Neural cell (in vitro differentiated cells): ENCODE data around the gene NELFE. TPM values are rescaled to one million over a fixed set of nuclear protein-coding genes. Genes with fewer than 3 reads are reported as not detected.

Source experiments
- H2AFZ ChIP-seq: fragments of 200-600, 300-800 bp; sonication (generic), shearing (Covaris generic); 2 replicates; pipeline ENCODE4 v1.6.0; 2014; ENCODE audit warnings: low read depth, mild to moderate bottlenecking, antibody characterized with exemption, low read length, moderate library complexity
- H3F3A ChIP-seq: fragments of 200-600 bp; shearing (Covaris generic); 2 replicates; pipeline ENCODE4 v1.6.1; 2016; ENCODE audit warnings: mild to moderate bottlenecking, moderate library complexity, mixed read lengths, antibody characterized with exemption, low read length; ENCODE audit not compliant: insufficient read depth, poor library complexity, severe bottlenecking
- H3K27ac ChIP-seq: fragments of 200-600, 300-800 bp; sonication (generic), shearing (Covaris generic); 2 replicates; pipeline ENCODE4 v1.5.1; 2014; ENCODE audit warnings: mild to moderate bottlenecking, low read length, moderate library complexity
- H3K27me3 ChIP-seq: fragments of 300-800, 200-600 bp; sonication (generic), shearing (Covaris generic); 2 replicates; pipeline ENCODE4 v1.6.0; 2014; ENCODE audit warnings: mild to moderate bottlenecking, low read depth, low read length, moderate library complexity; ENCODE audit not compliant: insufficient read depth
- H3K36me3 ChIP-seq: fragments of 300-800, 200-600 bp; sonication (generic), shearing (Covaris generic); 2 replicates; pipeline ENCODE4 v1.5.1; 2014; ENCODE audit warnings: mild to moderate bottlenecking, antibody characterized with exemption, low read length, moderate library complexity; ENCODE audit not compliant: insufficient read depth
- H3K4me2 ChIP-seq: fragments of 300-800, 200-600 bp; sonication (generic), shearing (Covaris generic); 2 replicates; pipeline ENCODE4 v1.6.0; 2014; ENCODE audit warnings: mild to moderate bottlenecking, low read length
- H3K4me3 ChIP-seq: fragments of 300-800, 200-600 bp; sonication (generic), shearing (Covaris generic); 2 replicates; pipeline ENCODE4 v1.5.1; 2014; ENCODE audit warnings: mild to moderate bottlenecking, low read length, moderate library complexity
- H3K79me2 ChIP-seq: fragments of 200-600 bp; shearing (Covaris generic); replicated peaks from 2 replicates; pipeline ENCODE4 v1.6.0; 2014; ENCODE audit warnings: mild to moderate bottlenecking, low read length, moderate library complexity; ENCODE audit not compliant: insufficient read depth
- H3K9ac ChIP-seq: fragments of 300-800, 200-600 bp; sonication (generic), shearing (Covaris generic); 2 replicates; pipeline ENCODE4 v1.6.1; 2016; ENCODE audit warnings: mild to moderate bottlenecking, low read length, mixed read lengths
- H3K9me2 ChIP-seq: fragments of 200-600 bp; shearing (Covaris generic); 2 replicates; pipeline ENCODE4 v1.6.1; 2016; ENCODE audit warnings: mild to moderate bottlenecking, low read length, mixed read lengths; ENCODE audit not compliant: insufficient read depth
- H3K9me3 ChIP-seq: fragments of 200-600, 300-800 bp; sonication (generic), shearing (Covaris generic); 2 replicates; pipeline ENCODE4 v1.6.1; 2016; ENCODE audit warnings: mild to moderate bottlenecking, mixed run types, low read length, moderate library complexity, mixed read lengths
- H4K20me1 ChIP-seq: fragments of 200-600 bp; shearing (Covaris generic); 2 replicates; pipeline ENCODE4 v1.6.1; 2016; ENCODE audit warnings: mild to moderate bottlenecking, mixed run types; ENCODE audit not compliant: insufficient read depth
- EP300 ChIP-seq: fragments of 450-650 bp; conservative IDR thresholded peaks from 2 replicates; pipeline ENCODE4 v1.6.1; 2014; ENCODE audit warnings: antibody characterized with exemption, mild to moderate bottlenecking, moderate library complexity; ENCODE audit not compliant: poor library complexity, severe bottlenecking
- EZH2 ChIP-seq: fragments of 200-600, 300-800 bp; shearing (Covaris generic), sonication (generic); IDR thresholded peaks from 2 replicates; pipeline ENCODE4 v1.6.1; 2014; ENCODE audit warnings: antibody characterized with exemption, low read length, borderline replicate concordance, mild to moderate bottlenecking; ENCODE audit not compliant: insufficient read depth, poor library complexity, severe bottlenecking
- MXI1 ChIP-seq: fragments of 450-650 bp; conservative IDR thresholded peaks from 2 replicates; pipeline ENCODE4 v1.6.1; 2014; ENCODE audit warnings: antibody characterized with exemption, mild to moderate bottlenecking; ENCODE audit not compliant: poor library complexity, severe bottlenecking
- POLR2AphosphoS5 ChIP-seq: IDR thresholded peaks from 2 replicates; pipeline ENCODE4 v1.6.1; 2012
- RAD21 ChIP-seq: fragments of 450-650 bp; conservative IDR thresholded peaks from 2 replicates; pipeline ENCODE4 v1.6.1; 2014; ENCODE audit warnings: antibody characterized with exemption, mild to moderate bottlenecking, moderate library complexity
- REST ChIP-seq: IDR thresholded peaks from 2 replicates; pipeline ENCODE4 v1.6.1; 2012; ENCODE audit warnings: borderline replicate concordance
- SMC3 ChIP-seq: fragments of 450-650 bp; conservative IDR thresholded peaks from 2 replicates; pipeline ENCODE4 v1.6.1; 2014; ENCODE audit warnings: antibody characterized with exemption, mild to moderate bottlenecking, moderate library complexity; ENCODE audit not compliant: poor library complexity
- TAF1 ChIP-seq: IDR thresholded peaks from 2 replicates; pipeline ENCODE4 v1.6.1; 2012; ENCODE audit warnings: low read depth
- polyA plus RNA-seq: library from polyadenylated mRNA; depleted of rRNA; stranded (reverse); fragments of >200 nt; gene quantifications from 2 replicates; pipeline ENCODE4 v1.2.3, GENCODE V29; 2014
- TF ChIP-seq, protein P1 (sequence below): fragments of 450-650 bp; IDR thresholded peaks from 2 replicates; pipeline ENCODE4 v1.5.1; 2014; ENCODE audit warnings: antibody characterized with exemption, mild to moderate bottlenecking, moderate library complexity; ENCODE audit not compliant: poor library complexity, severe bottlenecking

NELFE gene
- polyA plus RNA-seq, 1 donor from 2014 or later: 103 TPM

- Histone ChIP-seq H3K27ac (no peak overlapping the region), H3K9ac (no peak overlapping the region), H3K4me2 (no peak overlapping the region), H3K36me3 (no peaks in the 10 kb centered on the region), H3K27me3 (no peaks in the 10 kb centered on the region), H3K79me2 (peaks cover 7% of the 10 kb centered on the region), H2AFZ (no peak overlapping the region), H3K4me3 (no peak overlapping the region), H4K20me1 (no peaks in the 10 kb centered on the region), H3K9me3 (no peaks in the 10 kb centered on the region), H3F3A (no peaks in the 10 kb centered on the region), H3K9me2 (no peaks in the 10 kb centered on the region)
- TF ChIP-seq MXI1 (no peak), EZH2 (no peak), EP300 (no peak), REST (no peak), SMC3 (no peak), TAF1 (no peak)
- TF ChIP-seq, protein P1, sequence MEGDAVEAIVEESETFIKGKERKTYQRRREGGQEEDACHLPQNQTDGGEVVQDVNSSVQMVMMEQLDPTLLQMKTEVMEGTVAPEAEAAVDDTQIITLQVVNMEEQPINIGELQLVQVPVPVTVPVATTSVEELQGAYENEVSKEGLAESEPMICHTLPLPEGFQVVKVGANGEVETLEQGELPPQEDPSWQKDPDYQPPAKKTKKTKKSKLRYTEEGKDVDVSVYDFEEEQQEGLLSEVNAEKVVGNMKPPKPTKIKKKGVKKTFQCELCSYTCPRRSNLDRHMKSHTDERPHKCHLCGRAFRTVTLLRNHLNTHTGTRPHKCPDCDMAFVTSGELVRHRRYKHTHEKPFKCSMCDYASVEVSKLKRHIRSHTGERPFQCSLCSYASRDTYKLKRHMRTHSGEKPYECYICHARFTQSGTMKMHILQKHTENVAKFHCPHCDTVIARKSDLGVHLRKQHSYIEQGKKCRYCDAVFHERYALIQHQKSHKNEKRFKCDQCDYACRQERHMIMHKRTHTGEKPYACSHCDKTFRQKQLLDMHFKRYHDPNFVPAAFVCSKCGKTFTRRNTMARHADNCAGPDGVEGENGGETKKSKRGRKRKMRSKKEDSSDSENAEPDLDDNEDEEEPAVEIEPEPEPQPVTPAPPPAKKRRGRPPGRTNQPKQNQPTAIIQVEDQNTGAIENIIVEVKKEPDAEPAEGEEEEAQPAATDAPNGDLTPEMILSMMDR: no peak
Measured at GRCh38 chr6:31967926-31968320, 9.2 kb upstream of the NELFE start.

DNA sequence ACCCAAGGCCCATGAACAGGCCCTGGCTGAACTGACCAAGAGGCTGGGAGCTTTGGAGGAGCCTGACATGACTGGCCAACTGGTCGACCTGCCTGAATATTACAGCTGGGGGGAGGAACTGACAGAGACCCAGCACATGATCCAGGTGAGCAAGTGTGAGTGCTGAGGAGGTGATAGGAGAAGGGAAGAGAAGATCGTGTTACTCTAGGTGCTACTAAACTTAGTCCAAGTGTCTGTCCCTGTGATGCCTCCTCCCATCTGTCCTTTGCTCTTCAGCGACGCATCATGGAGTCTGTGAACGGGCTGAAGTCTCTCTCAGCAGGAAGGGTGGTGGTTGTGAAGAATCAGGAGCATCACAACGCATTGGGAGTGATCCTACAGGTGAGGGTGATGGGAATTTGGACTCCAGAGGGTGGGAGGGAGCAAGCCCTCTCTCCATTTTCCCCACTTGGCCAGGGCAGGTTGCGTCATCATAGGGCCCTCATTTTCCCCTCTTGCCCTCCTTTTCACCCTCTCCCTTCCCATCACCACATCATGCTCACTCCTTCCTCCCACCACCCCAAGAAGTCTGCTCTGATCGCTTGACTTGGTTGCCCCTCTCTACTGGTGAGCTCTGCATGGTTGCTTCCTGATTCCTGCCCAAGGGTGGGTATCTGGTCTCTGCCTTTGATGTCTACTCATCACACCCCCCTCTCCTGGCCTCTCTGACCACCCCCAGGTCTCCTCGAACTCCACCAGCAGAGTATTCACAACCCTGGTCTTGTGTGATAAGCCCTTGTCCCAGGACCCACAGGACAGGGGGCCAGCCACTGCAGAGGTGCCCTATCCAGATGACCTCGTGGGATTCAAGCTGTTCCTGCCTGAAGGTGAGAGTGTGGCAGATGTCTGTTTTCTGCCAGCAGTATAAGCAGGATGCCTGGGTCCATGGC lies 8.5 kb upstream of the NELFE start:
- Histone ChIP-seq H3K27me3 (no peaks in the 10 kb centered on the region), H4K20me1 (no peaks in the 10 kb centered on the region), H3K4me2 (no peak overlapping the region), H3K36me3 (no peaks in the 10 kb centered on the region), H3K79me2 (peaks cover 5% of the 10 kb centered on the region), H3K9me2 (no peaks in the 10 kb centered on the region), H3K4me3 (no peak overlapping the region), H3F3A (no peaks in the 10 kb centered on the region), H2AFZ (no peak overlapping the region), H3K9ac (no peak overlapping the region), H3K27ac (no peak overlapping the region), H3K9me3 (no peaks in the 10 kb centered on the region)
- no peak for TF ChIP-seq MXI1
- no peak for TF ChIP-seq REST
- no peak for TF ChIP-seq EP300
- TF ChIP-seq RAD21: no peak
- TF ChIP-seq SMC3: no peak
- TF ChIP-seq, protein P1: no peak
- TF ChIP-seq EZH2: no peak
- no peak for TF ChIP-seq POLR2AphosphoS5
- no peak for TF ChIP-seq TAF1
